Measurements from ENCODE around the gene CHRM4. TPM values are rescaled to one million over a fixed set of nuclear protein-coding genes. Genes with fewer than 3 reads are reported as not detected.

Gene CHRM4
- total and polyA plus RNA-seq, 2 of the 13 experiments (the other 11 are each of a cell fraction or from before 2014, with no cell fraction given) = 0.13 to 0.21 TPM

DNA sequence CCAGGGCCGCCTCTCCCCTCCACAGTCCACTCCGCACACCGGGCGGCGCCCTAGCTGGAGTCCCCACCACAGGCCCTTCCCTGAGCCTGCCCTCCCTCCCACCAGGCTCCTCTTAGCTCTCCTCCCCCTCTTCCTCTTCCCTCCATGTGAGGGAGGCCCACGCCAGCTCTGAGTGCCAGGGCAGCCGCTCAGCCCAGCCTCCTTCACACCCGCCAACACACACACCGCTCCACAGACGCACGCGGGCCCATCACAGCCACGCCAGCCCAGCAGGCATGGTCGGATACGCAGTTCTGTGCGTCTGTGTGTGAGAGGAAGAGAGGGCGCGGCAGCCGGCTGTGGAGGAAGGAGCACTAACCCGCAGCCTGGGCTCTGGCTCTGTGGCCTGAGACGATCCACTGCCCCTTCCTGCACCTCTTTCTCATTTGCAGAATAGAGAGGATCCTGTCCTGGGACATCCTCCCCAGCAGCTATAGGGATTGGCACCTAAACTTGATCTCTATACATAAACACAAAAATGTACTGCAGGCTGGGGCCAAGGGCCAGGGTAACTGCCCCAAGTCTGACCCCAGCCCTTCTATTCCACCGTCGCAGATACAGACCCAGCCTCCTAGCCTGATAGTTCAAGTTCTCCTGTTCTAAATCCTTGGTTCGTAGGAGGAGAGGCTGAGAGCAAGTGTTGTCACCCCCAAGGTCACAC, 3.5 kb downstream of the CHRM4 start (continued):
- TF ChIP-seq SMAD9 (CRISPR knock-in tag; IDR thresholded peaks at IDR 0.05) (no peak), ZNF792 (CRISPR knock-in tag; IDR thresholded peaks at IDR 0.05) (no peak), MAZ (IDR thresholded peaks at IDR 0.05; ENCODE audit: borderline replicate concordance, low read depth, low read length) (no peak), MAZ (CRISPR knock-in tag; IDR thresholded peaks at IDR 0.05; ENCODE audit: low read depth) (no peak)

- peaks cover 14% of the 10 kb centered on the region for H4K20me1 ChIP-seq (ENCODE audit: insufficient read depth, low read length)
- WGBS (ENCODE audit: low lambda C conversion rate) = 40% methylated on average over 4 of the region's 5 CpGs
- intact Hi-C loops (cut with micrococcal nuclease; ENCODE audit: unreplicated experiment) (no loop called here), in situ Hi-C loops (cut with HindIII; ENCODE audit: extremely low pct_ligation_motif_present, low pct_unique_long_range_greater_than_20kb) (loop anchor here (5.0 kb wide), 1 partner anchor 145 kb away; no protein-coding TSS in a partner anchor)
- BruUV-seq (replicated peaks) = no TSS peak
- no peaks in the 10 kb centered on the region for H3K79me2 ChIP-seq (ENCODE audit: insufficient read depth, low read length)
- H3K27ac ChIP-seq (ENCODE audit: extremely low read length, insufficient read depth, low read length) = no peak overlapping the region
- no peaks in the 10 kb centered on the region for H3K9me3 ChIP-seq (ENCODE audit: low read length)
- H3K36me3 ChIP-seq (replicated peaks in 1 of 2; ENCODE audit: control insufficient read depth in 1 of 2, insufficient read depth in 2 of 2, low read length in 2 of 2) = 0 out of 5 replicates have a peak, but pooled peaks cover 0 to 1% of the 10 kb centered on the region in 2 experiments
- peak overlapping the region; percentile 97 for H3K4me2 ChIP-seq (ENCODE audit: low read depth, low read length)
- ATAC-seq (no peak), DNase-seq (ENCODE audit: low spot score) (no peak), FAIRE-seq (no peak)
- POLR2A ChIA-PET = no interaction called here
- CTCF ChIA-PET (ENCODE audit: low intra/inter-chr PET ratio, low total read pairs) = no interaction called here
- no peak overlapping the region for H3K9ac ChIP-seq (ENCODE audit: insufficient read depth, low read depth, low read length)
- peaks cover 58% of the 10 kb centered on the region for H3K4me1 ChIP-seq (ENCODE audit: insufficient read depth, low read length)
- peaks cover 13 to 36% of the 10 kb centered on the region in 2 experiments for H3K27me3 ChIP-seq (ENCODE audit: control insufficient read depth in 1 of 2, insufficient read depth in 2 of 2, low read length in 2 of 2)
- H2AFZ ChIP-seq (ENCODE audit: low read length) = no peak overlapping the region
- H3K4me3 ChIP-seq (replicated peaks in 1 of 3; ENCODE audit: insufficient read depth in 1 of 3, low read depth in 2 of 3, low read length in 3 of 3) = peak overlapping the region in 2 of 3 experiments; percentile 31 to 82; a peak in 2 of 6 replicates
- TF ChIP-seq NCOA5 (CRISPR knock-in tag; IDR thresholded peaks at IDR 0.05) = no peak
- no peak for TF ChIP-seq DPF2 (CRISPR knock-in tag; IDR thresholded peaks at IDR 0.05; ENCODE audit: borderline replicate concordance, low read depth)
- TF ChIP-seq ZEB1 (IDR thresholded peaks at IDR 0.05; ENCODE audit: insufficient replicate concordance, low read depth) = no peak
- TF ChIP-seq, protein P1, sequence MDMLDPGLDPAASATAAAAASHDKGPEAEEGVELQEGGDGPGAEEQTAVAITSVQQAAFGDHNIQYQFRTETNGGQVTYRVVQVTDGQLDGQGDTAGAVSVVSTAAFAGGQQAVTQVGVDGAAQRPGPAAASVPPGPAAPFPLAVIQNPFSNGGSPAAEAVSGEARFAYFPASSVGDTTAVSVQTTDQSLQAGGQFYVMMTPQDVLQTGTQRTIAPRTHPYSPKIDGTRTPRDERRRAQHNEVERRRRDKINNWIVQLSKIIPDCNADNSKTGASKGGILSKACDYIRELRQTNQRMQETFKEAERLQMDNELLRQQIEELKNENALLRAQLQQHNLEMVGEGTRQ (IDR thresholded peaks at IDR 0.05; ENCODE audit: low read depth, low read length) = no peak
- TF ChIP-seq, protein P1 (CRISPR knock-in tag; IDR thresholded peaks at IDR 0.05; ENCODE audit: borderline replicate concordance) = no peak
- TF ChIP-seq, protein P2, sequence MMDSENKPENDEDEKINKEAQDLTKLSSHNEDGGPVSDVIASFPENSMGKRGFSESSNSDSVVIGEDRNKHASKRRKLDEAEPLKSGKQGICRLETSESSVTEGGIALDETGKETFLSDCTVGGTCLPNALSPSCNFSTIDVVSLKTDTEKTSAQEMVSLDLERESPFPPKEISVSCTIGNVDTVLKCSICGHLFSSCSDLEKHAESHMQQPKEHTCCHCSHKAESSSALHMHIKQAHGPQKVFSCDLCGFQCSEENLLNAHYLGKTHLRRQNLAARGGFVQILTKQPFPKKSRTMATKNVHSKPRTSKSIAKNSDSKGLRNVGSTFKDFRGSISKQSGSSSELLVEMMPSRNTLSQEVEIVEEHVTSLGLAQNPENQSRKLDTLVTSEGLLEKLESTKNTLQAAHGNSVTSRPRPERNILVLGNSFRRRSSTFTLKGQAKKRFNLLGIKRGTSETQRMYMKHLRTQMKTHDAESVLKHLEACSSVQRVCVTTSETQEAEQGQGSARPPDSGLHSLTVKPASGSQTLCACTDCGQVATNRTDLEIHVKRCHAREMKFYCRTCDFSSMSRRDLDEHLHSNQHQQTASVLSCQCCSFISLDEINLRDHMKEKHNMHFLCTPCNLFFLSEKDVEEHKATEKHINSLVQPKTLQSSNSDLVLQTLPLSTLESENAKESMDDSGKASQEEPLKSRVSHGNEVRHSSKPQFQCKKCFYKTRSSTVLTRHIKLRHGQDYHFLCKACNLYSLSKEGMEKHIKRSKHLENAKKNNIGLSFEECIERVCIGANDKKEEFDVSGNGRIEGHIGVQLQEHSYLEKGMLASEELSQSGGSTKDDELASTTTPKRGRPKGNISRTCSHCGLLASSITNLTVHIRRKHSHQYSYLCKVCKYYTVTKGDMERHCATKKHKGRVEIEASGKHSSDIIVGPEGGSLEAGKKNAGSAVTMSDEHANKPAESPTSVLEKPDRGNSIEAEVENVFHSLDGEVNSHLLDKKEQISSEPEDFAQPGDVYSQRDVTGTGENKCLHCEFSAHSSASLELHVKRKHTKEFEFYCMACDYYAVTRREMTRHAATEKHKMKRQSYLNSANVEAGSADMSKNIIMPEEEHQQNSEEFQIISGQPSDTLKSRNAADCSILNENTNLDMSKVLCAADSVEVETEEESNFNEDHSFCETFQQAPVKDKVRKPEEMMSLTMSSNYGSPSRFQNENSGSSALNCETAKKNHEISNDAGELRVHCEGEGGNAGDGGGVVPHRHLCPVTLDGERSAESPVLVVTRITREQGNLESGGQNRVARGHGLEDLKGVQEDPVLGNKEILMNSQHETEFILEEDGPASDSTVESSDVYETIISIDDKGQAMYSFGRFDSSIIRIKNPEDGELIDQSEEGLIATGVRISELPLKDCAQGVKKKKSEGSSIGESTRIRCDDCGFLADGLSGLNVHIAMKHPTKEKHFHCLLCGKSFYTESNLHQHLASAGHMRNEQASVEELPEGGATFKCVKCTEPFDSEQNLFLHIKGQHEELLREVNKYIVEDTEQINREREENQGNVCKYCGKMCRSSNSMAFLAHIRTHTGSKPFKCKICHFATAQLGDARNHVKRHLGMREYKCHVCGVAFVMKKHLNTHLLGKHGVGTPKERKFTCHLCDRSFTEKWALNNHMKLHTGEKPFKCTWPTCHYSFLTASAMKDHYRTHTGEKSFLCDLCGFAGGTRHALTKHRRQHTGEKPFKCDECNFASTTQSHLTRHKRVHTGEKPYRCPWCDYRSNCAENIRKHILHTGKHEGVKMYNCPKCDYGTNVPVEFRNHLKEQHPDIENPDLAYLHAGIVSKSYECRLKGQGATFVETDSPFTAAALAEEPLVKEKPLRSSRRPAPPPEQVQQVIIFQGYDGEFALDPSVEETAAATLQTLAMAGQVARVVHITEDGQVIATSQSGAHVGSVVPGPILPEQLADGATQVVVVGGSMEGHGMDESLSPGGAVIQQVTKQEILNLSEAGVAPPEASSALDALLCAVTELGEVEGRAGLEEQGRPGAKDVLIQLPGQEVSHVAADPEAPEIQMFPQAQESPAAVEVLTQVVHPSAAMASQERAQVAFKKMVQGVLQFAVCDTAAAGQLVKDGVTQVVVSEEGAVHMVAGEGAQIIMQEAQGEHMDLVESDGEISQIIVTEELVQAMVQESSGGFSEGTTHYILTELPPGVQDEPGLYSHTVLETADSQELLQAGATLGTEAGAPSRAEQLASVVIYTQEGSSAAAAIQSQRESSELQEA (CRISPR knock-in tag; IDR thresholded peaks at IDR 0.05; ENCODE audit: not compliant biosample characterization) = no peak
- TF ChIP-seq ZNF670 (CRISPR knock-in tag; IDR thresholded peaks at IDR 0.05; ENCODE audit: borderline replicate concordance) = no peak
These were observed 4.1 kb downstream of the CHRM4 start for GRCh38 chr11:46387456-46387855.
